Measurements from ENCODE around the gene PIGP.
"Not testable (repeated sequence)": the region's sequence is repeated elsewhere in the genome, so short reads cannot be mapped to it uniquely, and the experiment has no call there.

The PIGP gene

DNA sequence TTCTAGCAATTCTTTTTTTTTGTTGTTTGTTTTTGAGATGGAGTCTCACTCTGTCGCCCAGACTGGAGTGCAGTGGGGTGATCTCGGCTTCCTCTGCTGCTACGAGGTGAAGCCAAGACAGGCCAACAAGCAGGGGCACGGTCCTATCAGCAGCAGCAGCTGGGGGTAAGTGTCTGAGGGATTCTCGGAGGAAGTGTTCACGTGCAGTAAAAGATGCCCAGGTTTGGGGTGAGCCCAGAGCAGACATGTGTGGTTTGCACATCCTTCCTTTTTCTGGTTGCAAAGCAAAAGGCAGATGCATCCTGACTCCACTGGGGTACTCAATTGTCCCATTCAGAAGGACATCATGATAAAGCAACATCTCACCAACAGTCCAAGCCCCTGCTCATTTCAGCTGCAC is 27.7 kb downstream of the PIGP start:
- DNase-seq (ENCODE audit: low read depth, low spot score), result no peak

DNA sequence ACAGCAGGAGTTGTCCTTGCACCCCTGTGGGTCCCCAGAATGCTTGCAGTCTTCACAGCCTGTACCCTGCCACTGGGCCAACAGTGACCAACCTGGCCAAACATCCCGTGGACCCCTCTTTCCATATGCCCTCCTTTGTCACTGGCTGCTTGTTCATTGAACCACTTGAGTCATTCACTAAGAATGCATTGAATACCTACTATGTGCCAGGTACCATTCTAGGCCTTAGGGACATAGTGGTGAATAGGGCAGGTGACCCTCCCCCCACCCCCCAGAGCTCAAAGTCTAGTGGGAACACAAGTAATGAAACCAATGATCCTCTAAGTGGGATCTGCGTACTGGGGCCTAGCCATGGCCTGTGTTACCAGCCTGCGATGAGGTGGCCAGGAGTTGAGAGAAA is 28.2 kb downstream of the PIGP start:
- no peak for DNase-seq (ENCODE audit: low read depth, low spot score)

DNA sequence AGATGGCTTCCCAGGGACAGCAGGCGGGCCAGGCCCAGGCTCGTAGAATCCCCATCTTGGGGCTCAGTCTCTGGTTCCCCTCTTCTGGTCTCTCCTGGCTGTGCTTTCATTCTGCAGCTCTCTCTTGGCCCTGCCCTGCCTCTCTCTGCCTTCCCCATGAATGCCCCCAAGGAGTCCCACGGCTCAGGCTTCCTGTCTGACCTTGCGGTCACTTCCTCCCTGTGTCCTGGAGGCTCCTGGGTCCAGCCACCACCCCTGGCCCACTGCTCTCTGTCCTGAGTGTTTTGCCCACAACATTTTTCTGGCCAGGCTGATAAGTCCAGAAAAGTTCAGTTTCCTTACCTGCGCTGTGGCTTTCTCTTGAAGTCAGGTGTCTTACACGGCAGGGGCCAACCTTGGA is 29.1 kb downstream of the PIGP start:
- no peak for DNase-seq (ENCODE audit: low read depth, low spot score)

DNA sequence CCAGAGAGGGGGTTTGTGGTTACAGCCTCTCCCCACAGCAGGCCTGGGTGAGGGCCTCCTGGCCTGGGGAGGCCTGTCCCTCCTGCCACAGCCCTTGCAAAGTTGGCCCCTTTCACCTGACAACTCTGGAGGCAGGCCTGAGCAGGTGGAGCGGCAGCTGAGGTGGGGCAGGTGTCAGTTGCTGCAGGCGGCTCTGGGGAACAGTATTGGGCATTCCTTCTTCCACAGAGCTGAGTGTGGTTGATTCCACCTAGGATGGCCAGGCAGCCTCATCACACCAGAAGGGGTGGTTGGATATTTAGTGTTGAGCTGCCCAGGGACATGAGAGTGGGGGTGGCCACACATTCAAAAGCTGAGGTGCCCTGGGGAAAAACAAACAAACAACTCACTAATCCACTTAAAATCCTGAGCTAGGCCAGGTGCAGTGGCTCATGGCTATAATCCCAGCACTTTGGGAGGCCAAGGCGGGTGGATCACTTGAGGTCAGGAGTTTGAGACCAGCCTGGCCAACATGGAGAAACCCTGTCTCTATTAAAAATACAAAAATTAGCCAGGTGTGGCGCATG is 31.1 kb downstream of the PIGP start:
- DNase-seq (ENCODE audit: low read depth, low spot score), result no peak

DNA sequence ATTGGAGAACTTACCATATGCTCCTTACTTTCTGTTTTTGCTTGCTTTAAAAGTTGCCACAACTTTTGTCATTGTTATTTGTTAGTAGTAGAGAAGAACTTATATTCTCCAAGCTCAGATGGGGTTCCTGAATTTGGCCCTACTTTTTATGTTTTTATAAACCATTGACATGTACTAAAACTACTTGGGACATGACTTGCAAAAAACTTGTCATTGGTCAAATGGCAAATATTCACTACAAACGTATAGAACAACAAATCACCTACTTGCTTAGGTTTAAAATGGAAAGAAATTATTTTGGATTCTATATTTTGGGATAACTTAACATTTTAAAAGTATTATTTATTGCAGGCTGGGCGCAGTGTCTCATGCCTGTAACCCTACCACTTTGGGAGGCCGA is 32.7 kb downstream of the PIGP start:
- no peak for DNase-seq (ENCODE audit: low read depth, low spot score)

DNA sequence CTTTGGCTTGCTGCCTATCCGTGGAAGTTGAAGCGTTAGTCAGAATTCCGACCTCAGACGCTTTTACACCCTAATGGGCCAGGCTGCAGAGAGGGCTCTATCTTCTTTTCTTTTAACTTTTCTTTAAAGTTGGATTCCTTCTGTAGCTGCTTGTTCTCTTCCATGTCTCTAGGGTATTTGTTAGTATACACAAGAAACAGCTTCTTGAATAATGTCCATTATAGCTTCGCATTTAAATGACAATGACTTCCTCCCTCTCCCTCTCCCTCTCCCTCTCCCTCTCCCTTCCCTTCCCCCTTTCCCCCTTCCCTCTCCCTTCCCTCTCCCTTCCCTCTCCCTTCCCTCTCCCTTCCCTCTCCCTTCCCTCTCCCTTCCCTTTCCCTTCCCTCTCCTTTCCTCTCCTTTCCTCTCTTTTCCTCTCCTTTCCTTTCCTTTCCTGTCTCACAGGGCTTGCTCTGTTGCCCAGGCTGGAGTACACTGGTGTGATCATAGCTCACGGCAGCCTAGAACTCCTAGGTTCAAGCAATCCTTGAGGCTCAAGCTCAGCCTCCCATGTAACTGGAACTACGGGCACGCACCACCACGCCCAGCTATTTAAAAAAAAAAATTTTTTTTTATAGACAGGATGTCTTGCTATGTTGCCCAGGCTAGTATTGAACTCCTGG is 33.3 kb downstream of the PIGP start:
- no peak for DNase-seq (ENCODE audit: low read depth, low spot score)

DNA sequence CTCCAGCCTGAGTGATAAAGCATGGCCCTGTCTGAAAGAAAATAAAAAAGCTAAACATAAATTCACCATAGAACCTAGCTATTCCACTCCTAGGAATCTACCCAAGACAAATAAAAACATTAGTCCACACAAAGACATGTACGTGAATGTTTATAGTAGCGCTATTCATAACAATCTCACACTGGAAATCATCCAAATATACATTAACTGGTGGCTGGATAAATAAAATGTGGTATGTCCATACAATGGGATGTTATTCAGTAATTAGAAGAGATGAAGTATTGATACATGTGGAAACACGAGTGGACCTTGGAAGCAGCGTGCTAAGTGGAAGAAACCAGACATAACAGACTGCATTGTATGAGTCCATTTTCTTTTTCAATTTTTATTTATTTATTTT is 36.7 kb downstream of the PIGP start:
- DNase-seq (ENCODE audit: low read depth, low spot score), result no peak

DNA sequence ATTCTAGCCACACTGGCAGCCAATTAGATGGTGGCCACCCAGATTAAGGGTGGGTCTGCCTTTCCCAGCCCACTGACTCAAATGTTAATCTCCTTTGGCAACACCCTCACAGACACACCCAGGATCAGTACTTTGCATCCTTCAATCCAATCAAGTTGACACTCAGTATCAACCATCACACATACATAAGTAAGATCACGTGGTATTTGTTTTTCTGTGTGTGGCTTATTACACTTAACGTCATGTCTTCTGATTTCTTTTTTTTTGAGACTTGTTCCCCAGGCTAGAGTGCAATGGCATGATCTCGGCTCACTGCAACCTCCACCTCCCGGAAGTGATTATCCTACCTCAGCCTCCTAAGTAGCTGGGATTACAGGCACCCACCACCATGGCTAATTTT is 38.5 kb downstream of the PIGP start:
- not testable (repeated sequence) for DNase-seq (ENCODE audit: low read depth, low spot score)

DNA sequence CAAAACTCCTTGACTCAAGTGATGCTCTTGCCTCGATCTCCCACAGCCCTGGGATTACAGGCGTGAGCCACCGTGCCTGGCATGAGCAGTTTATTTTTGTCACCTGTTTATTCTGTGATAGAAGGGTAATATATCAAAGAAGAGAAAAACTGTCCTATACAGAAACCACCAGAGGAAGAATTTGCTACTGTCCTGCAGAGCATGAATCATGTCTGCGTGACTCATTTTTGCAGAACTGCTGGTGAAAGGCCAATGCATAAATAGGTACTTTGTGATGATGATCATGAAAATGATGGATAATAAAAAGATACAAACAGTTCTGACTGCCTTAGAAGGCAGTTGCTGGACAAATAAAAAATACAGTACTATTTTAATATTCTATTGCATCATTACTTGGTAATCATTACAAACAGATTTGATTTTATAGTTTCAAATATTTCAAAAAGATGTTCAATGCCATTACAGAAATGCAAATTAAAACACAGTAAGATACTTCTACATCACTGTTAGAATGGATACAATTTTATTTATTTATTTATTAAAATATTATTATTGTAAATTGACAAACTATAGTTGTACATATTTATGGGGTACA is 39.9 kb downstream of the PIGP start:
- no peak for DNase-seq (ENCODE audit: low read depth, low spot score)

DNA sequence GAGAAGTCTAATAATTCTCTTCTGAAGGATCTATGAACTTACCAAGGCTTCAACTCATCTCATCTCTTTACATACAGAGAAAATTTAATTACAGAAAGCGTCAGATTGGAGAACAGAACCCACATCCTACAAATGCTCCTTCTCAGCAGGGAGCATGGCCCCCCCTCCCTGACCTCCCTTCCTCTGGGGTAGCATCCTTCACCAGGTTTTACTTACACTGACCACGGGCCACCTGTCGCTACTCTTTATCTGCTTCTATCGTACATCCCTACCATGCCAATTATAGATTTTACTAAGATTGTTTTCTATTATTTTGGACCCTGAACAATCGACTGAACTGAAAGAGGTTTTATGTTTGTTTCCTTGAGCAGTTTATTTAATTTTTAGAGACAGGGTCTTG is 40.6 kb downstream of the PIGP start:
- no peak for DNase-seq (ENCODE audit: low read depth, low spot score)

DNA sequence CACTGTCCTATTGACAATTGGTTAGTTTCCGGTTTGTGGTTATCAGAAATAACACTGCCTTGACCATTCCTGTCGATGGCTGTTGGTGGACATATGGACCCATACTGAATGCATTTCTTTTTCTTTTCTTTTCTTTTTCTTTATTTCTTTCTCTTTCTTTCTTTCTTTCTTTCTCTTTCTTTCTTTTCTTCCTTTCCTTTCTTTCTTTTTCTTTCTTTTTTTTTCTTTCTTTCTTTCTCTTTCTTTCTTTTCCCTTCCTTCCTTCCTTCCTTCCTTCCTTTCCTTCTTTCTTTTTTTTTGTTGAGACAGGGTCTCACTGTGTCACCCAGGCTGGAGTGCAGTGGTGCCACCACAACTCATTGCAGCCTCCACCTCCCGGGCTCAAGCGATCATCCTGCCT is 42.0 kb downstream of the PIGP start:
- DNase-seq (ENCODE audit: low read depth, low spot score), result no peak

DNA sequence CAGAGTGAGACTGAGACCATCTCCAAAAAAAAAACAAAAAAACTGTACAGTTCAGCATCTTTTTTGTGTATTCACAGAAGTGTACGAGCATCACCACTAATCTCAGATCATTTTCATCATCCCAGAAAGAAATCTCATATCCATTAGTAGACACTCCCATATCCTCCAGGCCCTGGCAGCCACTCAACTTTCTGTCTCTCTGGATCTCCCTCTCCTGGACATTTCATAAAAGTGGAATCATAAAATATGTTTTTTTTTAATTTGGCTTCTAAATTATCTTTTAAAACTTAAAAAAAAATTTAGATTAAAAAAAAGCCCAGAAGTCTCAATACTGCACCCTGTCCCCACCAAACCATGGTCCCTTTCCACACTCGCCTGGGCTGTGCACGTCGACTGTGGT is 44.3 kb downstream of the PIGP start:
- DNase-seq (ENCODE audit: low read depth, low spot score), result no peak

DNA sequence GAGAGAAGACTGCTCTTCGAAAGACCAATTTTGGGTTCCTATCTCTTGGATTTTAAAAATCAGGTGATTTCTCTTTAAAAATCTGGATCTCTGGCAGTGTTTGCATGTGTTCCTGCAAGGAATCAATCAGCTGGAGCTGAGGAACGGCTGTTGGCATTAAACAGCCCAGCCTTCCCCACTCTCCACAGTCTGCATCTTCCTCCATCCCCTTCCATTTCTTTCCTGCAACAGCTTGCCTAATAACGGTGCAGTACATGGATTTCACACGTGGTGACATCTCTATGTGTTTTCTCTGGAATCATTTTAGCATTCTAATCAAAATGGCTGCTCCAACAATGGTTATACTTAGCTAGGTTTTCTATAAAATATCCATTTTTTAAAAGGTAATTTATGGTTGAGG is 46.4 kb downstream of the PIGP start:
- DNase-seq (ENCODE audit: low read depth, low spot score), result no peak

DNA sequence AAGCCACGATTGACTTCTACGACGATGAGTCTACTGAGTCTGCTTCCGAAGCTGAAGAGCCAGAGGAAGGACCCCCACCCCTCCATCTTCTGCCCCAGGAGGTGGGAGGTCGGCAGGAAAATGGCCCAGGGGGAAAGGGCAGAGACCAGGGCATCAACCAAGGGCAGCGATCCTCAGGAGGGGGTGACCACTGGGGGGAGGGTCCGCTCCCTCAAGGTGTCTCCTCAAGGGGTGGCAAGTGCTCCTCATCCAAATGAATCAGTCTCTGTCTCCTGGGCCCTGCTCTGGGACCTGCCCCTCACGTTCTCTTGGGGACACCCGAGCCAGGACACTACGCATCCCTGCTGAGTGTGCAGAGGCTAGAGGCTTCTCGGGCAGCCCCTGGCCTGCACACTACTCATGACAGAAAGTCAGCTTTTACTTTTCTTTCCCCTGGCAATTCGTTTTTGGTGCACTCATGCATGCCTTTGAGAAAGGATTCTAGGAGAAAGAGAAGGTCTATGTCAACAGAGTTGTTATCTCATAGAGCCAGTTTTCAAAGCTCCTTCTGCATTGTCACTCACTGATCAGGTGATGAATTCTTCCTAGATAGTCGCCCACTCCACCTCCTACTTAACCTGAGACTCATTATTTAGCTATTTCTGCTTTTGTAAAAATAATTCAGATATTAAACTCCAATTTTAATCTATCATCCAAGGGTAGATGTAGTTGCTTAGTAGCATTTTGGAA is 54.8 kb downstream of the PIGP start:
- DNase-seq (ENCODE audit: low read depth, low spot score), result no peak
